Smooth muscle cell of the coronary artery (primary cell): Measurements from ENCODE around the gene OR4K15. TPM values are rescaled to one million over a fixed set of nuclear protein-coding genes. Genes with fewer than 3 reads are reported as not detected.

Source experiments
- total RNA-seq: library from RNA; depleted of rRNA; stranded (reverse); fragments of >200 nt; gene quantifications from 2 replicates; pipeline ENCODE4 v1.2.3, GENCODE V29; 2014; ENCODE audit warnings: low replicate concordance

The OR4K15 gene, protein sequence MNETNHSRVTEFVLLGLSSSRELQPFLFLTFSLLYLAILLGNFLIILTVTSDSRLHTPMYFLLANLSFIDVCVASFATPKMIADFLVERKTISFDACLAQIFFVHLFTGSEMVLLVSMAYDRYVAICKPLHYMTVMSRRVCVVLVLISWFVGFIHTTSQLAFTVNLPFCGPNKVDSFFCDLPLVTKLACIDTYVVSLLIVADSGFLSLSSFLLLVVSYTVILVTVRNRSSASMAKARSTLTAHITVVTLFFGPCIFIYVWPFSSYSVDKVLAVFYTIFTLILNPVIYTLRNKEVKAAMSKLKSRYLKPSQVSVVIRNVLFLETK
- not detected in 2 replicates for total RNA-seq

DNA sequence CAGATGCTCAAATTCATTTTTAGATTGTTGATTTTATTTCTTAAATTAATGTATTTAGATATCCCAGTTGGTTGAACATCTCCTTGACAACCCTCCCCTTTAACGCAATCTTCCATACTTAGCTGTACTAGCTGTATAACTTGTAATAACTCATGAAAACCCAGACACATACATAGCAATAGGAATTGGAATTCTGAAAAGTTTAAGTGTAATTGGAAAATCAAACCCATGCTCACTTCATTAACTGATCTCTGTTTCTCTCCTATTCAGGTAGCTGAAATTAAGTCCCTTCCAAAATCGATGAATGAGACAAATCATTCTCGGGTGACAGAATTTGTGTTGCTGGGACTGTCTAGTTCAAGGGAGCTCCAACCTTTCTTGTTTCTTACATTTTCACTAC lies at the start of gene OR4K15:
Gene OR4K15 (plus strand): TSS at position 301 of the 400 bp plus-strand sequence. CDS start 0 bp downstream, at position 301.

DNA sequence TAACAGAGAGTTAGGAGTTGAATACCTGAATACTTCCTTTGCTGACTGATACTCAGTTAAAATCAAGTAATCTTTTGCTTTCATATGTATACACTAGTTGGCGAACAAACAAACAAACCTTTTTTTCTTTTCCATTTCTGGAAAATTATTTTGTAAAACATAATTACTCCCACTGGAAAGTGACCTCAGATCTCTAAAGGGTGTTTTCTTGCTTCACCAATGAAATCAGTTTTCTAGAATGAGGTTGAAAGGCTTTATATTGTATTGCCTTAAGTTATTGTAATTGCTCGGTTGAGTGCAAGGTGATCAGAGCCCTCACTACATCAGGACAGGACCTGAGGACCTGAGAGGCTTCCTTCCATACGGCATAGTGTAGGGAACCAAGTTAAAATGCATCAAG lies 44.8 kb upstream of the OR4K15 start, which contains the start of gene OR4K1:
Gene OR4K1 (plus strand): TSS at position 301 of the 400 bp plus-strand sequence. CDS start 4,750 bp downstream, outside the sequence.

DNA sequence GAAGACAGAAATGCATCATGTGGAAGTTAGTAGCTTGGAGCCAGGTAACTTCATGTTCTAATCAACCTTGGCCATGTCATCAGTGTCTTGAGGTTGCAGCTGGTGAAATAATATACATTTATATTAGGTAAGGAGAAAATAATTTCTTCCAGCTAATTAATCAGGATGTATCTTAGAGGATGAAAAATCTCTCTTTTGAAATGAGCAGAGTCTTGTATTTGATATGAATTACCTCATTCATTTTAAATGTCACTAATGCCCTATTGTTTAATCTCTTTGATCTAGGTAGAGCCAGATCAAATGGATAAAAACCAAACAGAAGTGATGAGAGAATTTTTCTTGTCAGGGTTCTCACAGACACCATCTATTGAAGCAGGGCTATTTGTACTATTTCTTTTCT lies 26.5 kb downstream of the OR4K15 start, which contains the start of gene OR4Q2:
Gene OR4Q2 (plus strand): TSS at position 301 of the 400 bp plus-strand sequence.

DNA sequence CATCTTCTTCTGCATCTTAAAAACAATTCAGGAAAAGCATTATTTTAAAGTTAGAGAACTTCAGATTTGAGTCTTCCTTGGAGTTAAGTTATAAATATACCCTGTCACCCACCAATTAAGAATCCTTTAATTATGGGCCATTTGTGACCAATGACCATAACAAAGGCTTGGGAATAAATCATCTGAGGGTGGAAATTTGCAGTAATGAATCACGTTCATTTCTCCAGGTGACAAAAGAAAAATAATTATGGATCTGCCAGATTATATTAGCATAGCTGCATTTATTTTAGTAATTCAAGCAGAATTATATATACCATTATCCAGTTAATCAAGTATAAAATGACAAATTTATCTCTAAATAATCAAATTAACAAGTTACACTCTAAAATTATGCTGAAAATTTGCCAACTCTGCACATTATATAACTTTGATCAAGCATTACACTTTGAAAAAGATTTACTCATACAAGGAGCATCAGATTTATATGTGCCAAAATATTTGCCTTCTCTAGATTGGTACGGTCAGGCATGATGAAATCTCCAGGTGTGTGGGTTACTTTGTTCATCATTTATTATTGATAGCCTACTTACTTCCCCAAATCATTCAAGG lies 44.0 kb downstream of the OR4K15 start, which contains the start of gene OR4K14:
Gene OR4K14 (minus strand): TSS at position 51 of the 609 bp plus-strand sequence. CDS start 4,114 bp downstream, outside the sequence.

Other genes starting within 250 kb of the OR4K15 start
- gene OR4Q3, start 232.0 kb upstream of the OR4K15 start, total RNA-seq: not detected in 2 replicates
- not detected in 2 replicates for gene OR4M1, start 202.1 kb upstream of the OR4K15 start, total RNA-seq
- not detected in 2 replicates for gene OR4N2, start 171.8 kb upstream of the OR4K15 start, total RNA-seq
- gene OR4K2, start 100.4 kb upstream of the OR4K15 start, total RNA-seq: not detected in 2 replicates
- not detected in 2 replicates for gene OR4K5, start 55.0 kb upstream of the OR4K15 start, total RNA-seq
- gene OR4K1, start 44.7 kb upstream of the OR4K15 start, total RNA-seq: not detected in 2 replicates
- not detected in 2 replicates for gene OR4Q2, start 26.6 kb downstream of the OR4K15 start, total RNA-seq
- not detected in 2 replicates for gene OR4K14, start 43.7 kb downstream of the OR4K15 start, total RNA-seq
- not detected in 2 replicates for gene OR4K13, start 60.4 kb downstream of the OR4K15 start, total RNA-seq
- not detected in 2 replicates for gene OR4L1, start 84.5 kb downstream of the OR4K15 start, total RNA-seq
- not detected in 2 replicates for gene OR4K17, start 135.1 kb downstream of the OR4K15 start, total RNA-seq
- gene OR4N5, start 163.2 kb downstream of the OR4K15 start, total RNA-seq: not detected in 2 replicates
- gene OR11G2, start 215.3 kb downstream of the OR4K15 start, total RNA-seq: not detected in 2 replicates
- gene OR11H6, start 248.1 kb downstream of the OR4K15 start, total RNA-seq: not detected in 2 replicates